ENCODE measurements around the gene FAM170B.
A peak's percentile ranks its signal among the peaks of the same experiment; 100 is the strongest.

FAM170B gene

GRCh38 chr10:49133706-49134248, at the start of gene FAM170B:
Gene FAM170B (minus strand): TSS chr10:49134021. CDS start chr10:49133918, 103 bp downstream.
- no peak for DNase-seq (ENCODE audit: low read depth)

GRCh38 chr10:49182776-49183175, 49.0 kb upstream of the FAM170B start:
- DNase-seq (ENCODE audit: low read depth), result no peak

DNA sequence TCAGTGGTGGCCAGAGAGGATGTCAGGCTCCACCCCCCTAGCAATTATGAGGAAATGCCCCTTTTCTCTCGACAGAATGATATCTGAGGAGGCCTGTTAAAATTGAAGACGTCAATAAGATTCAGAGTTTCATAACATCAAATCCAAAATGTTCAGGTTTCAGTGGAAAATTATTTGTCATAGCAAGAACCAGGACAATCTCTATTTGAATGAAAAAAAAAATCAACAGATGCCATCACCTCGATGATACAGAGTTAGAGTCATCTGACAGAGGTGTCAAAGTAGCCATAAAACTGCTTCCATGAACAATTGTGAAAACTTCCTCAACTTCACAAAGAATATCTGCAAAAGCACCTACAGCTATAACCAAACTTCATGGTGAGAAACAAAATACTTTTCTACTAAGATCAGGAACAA, 46.6 kb upstream of the FAM170B start:
- DNase-seq (ENCODE audit: low read depth), result no peak

- no peak for DNase-seq (ENCODE audit: low read depth)
These were observed 46.0 kb upstream of the FAM170B start for GRCh38 chr10:49179699-49180443.

DNA sequence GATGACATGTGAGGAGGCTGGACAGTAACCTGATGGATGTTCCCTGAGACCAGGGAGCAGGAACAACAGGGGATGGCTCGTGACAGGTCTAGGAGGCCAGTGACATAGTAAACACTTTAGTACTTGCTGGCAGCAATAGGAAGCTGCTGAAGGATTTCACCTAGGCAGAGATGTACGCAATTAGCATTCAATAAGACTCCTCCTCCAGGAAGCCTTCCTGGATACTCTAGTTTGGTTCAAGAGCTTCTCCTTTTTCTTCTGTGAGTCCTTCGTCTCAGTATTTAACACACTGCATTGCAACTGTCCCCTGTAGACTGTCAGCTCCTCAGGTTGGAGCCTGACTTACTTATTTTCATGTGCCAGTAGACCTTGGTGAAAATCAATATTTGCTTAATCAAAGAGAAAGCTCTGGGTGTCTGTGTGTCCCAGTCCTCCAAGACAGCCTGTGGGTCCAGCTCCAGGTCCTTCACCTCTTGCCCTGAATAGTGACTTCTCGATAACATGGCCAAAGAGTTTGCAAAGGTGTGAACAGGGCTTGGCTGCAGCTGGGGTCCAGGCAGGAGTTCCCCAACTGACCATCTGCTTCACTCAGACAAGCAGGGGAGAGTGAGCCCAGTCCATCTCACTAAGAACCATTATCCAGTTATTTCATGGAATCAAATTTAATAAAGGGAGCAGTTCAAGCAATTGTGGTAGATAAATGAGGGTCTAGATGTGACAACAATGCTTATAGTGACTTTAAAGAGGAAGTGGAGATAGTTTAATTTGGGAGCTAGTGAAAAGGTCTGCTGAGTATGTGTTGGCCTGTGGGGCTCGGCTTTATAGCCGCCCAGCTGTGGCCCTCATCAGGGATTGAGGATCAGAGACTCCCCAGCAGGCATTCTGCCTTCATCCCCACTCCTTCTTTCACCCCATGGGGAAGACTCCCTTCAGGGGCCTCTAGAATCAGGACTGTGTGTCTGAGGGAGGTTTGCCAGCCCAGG, 45.0 kb upstream of the FAM170B start:
- no peak for DNase-seq (ENCODE audit: low read depth)

GRCh38 chr10:49177391-49178355, 43.9 kb upstream of the FAM170B start:
- DNase-seq (ENCODE audit: low read depth), result peak; percentile 20

- DNase-seq (ENCODE audit: low read depth), result no peak
These were observed 42.8 kb upstream of the FAM170B start for GRCh38 chr10:49176310-49177268.

- no peak for DNase-seq (ENCODE audit: low read depth)
These were observed 41.9 kb upstream of the FAM170B start for GRCh38 chr10:49175587-49176309.

DNA sequence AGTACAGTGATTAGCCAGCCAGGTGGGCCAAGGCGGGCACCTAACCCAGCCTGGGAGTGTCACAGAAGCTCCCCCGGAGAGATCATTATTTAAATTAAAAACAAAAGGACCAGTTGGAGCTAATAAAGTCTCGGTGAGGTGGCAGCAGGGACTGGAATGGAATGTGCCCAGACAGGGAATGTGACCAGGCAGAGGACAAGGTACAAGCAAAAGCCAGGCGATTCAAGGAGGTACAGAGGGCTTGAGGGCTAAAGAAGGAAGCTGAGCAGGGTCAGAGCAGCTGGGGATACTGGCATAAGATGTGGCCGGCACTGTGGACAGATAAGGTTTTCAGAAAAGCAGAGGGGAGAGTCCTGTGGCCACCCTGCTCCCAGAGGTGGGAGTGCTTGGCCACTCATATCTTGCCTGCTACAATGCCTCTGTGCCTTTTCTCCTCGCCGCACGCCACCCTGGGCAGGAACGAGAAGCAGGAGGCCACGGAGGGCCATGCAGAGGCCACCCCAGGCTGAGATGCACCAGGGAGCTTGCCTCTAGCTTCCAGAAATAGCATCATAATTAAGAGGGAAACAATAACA, 41.2 kb upstream of the FAM170B start:
- DNase-seq (ENCODE audit: low read depth), result no peak

GRCh38 chr10:49174261-49174925, 40.6 kb upstream of the FAM170B start:
- DNase-seq (ENCODE audit: low read depth), result no peak

- DNase-seq (ENCODE audit: low read depth), result no peak
These were observed 40.0 kb upstream of the FAM170B start for GRCh38 chr10:49173853-49174252.

DNA sequence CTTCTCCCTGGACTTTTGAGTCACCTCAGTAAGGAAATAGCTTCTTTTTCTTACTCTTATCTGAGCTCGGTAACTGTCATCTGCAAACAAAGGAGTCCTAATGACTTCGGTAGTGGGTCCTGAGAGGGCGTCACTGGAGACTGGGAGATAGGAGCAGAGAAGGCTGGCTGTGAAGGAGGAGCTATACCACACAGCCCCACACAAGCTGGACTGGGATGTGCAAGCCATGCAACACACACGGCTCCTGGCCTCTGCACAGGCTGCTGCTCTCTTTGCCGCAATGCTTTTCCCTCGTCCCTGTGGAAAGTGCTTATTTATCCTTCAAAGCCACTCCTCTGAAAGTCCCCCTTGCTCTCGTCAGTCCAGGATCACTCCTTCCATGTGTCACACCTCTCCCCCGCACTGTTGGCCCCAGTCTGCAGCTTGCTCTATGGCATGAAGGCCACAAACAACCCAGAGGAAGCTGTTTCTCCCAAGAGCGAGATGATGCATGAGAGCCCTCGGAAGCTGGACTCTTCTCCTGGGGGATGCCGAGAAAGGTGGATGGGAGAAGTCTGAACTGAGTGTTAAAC, 39.5 kb upstream of the FAM170B start:
- no peak for DNase-seq (ENCODE audit: low read depth)

GRCh38 chr10:49172777-49173132, 38.9 kb upstream of the FAM170B start:
- DNase-seq (ENCODE audit: low read depth), result no peak

GRCh38 chr10:49172061-49172776, 38.4 kb upstream of the FAM170B start:
- DNase-seq (ENCODE audit: low read depth), result no peak

DNA sequence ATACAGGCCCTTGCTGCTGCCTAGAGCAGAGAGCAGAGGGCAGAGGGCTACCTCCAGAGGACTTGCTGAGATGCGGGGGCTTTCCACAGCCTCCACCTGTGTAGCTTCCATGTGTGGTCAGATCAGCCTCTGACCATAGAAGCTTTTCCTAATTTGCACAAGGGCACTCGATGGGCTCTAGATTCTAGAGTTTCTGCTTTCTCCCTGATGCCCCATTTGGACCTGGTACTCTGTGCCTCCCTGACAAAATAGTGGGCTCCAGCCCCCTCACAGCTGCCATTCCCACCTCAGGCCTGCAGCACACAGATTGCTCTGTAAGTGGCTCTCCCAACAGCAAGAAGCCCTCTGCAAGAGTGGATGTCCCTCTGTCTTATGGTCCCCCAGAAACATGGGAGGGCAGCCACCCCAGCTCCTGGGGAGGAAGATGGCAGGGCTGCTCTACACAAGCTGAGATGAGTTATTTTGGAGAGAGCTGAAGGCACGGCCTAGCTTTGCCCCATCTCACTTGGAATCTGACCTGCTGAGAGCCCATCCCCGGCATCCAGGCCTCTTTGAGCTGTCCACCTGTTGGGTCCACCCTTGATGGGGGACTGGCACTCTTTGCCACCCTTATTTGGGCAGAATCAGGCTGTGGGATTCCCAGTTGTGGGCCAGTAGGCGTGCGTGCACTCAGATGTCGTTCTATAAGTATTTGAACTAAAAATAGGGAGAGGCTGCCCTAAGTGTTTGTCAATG, 37.7 kb upstream of the FAM170B start:
- no peak for DNase-seq (ENCODE audit: low read depth)

- no peak for DNase-seq (ENCODE audit: low read depth)
These were observed 37.0 kb upstream of the FAM170B start for GRCh38 chr10:49170632-49171325.
